Thymus (tissue), 11 donors: ENCODE data around the gene RPL28. TPM values are rescaled to one million over a fixed set of nuclear protein-coding genes. Genes with fewer than 3 reads are reported as not detected.
A peak's percentile ranks its signal among the peaks of the same experiment; 100 is the strongest.
"Not testable (repeated sequence)": the region's sequence is repeated elsewhere in the genome, so short reads cannot be mapped to it uniquely, and the experiment has no call there.

Source experiments
- DNase-seq, 9 donors: peaks; one replicate each; pipeline ENCODE4 v3.0.0-alpha.2; 2013; ENCODE audit warnings: low spot score in 9 of 9, low read depth in 6 of 9, missing footprints in 1 of 9
- H3K27ac ChIP-seq, 2 donors: one replicate each; pipeline ENCODE4 v1.5.1; 2013; ENCODE audit warnings: control low read depth in 1 of 2, low read depth in 1 of 2, low read length in 1 of 2, mild to moderate bottlenecking in 1 of 2, moderate library complexity in 1 of 2
- H3K27me3 ChIP-seq, 2 donors: one replicate each; pipeline ENCODE4 v1.5.1; 2013; ENCODE audit warnings: low read length in 1 of 2; ENCODE audit not compliant: control insufficient read depth in 2 of 2, insufficient read depth in 1 of 2
- H3K36me3 ChIP-seq, 2 donors: one replicate each; pipeline ENCODE4 v1.5.1; 2013; ENCODE audit warnings: low read length in 1 of 2, mild to moderate bottlenecking in 1 of 2, moderate library complexity in 1 of 2; ENCODE audit not compliant: control insufficient read depth in 2 of 2, insufficient read depth in 2 of 2
- H3K4me1 ChIP-seq, 2 donors: one replicate each; pipeline ENCODE4 v1.5.1; 2013; ENCODE audit warnings: low read length in 2 of 2; ENCODE audit not compliant: control insufficient read depth in 2 of 2, insufficient read depth in 2 of 2
- H3K4me3 ChIP-seq, 2 donors: one replicate each; pipeline ENCODE4 v1.5.1; 2013; ENCODE audit warnings: low read length in 2 of 2, control low read depth in 1 of 2, mild to moderate bottlenecking in 1 of 2
- H3K9me3 ChIP-seq, 2 donors: one replicate each; pipeline ENCODE4 v1.5.1; 2013; ENCODE audit warnings: low read length in 1 of 2, mild to moderate bottlenecking in 1 of 2; ENCODE audit not compliant: control insufficient read depth in 2 of 2, insufficient read depth in 1 of 2
- WGBS: extraction: QIAGEN DNeasy Blood & Tissue Kit; methylation state at CpG from one replicate; pipeline ENCODE4 v1.1.7; 2013; 5-methylcytosine and 5-hydroxymethylcytosine counted together
- polyA plus RNA-seq: library from polyadenylated mRNA; stranded (reverse); fragments of 200-250 nt; gene quantifications from one replicate; pipeline ENCODE4 v1.2.3, GENCODE V29; 2013
- total RNA-seq: library from RNA; stranded (reverse); fragments of 120-200 nt; gene quantifications from one replicate; pipeline ENCODE4 v1.2.4, GENCODE V29; 2013
- donor health status: healthy.

RPL28 gene
- total and polyA plus RNA-seq, 2 donors: 667 to 2,578 TPM

GRCh38 chr19:55443824-55444480, 58.2 kb downstream of the RPL28 start:
- H3K4me3 ChIP-seq: no peak overlapping the region
- H3K27ac ChIP-seq: no peak overlapping the region
- H3K4me1 ChIP-seq: peaks cover 8 to 22% of the 10 kb centered on the region in 2 donors
- no peaks in the 10 kb centered on the region for H3K36me3 ChIP-seq
- 38% methylated on average over 18 of the region's 18 CpGs for WGBS
- H3K27me3 ChIP-seq: peaks cover 61 to 92% of the 10 kb centered on the region in 2 donors
- peaks cover 0 to 15% of the 10 kb centered on the region in 2 donors for H3K9me3 ChIP-seq
- no peak for DNase-seq

- Histone ChIP-seq H3K9me3 (peaks cover 0 to 15% of the 10 kb centered on the region in 2 donors), H3K36me3 (no peaks in the 10 kb centered on the region), H3K4me3 (no peak overlapping the region), H3K27me3 (peaks cover 61 to 92% of the 10 kb centered on the region in 2 donors), H3K27ac (no peak overlapping the region), H3K4me1 (peaks cover 8 to 22% of the 10 kb centered on the region in 2 donors)
- WGBS: 49% methylated on average over 11 of the region's 11 CpGs
- no peak for DNase-seq
Observed at GRCh38 chr19:55444646-55445045, 58.9 kb downstream of the RPL28 start.

- 73% methylated on average over 8 of the region's 8 CpGs for WGBS
- H3K27ac ChIP-seq: no peak overlapping the region
- DNase-seq: no peak
- no peaks in the 10 kb centered on the region for H3K36me3 ChIP-seq
- peaks cover 8 to 16% of the 10 kb centered on the region in 2 donors for H3K4me1 ChIP-seq
- no peak overlapping the region for H3K4me3 ChIP-seq
- peaks cover 60 to 91% of the 10 kb centered on the region in 2 donors for H3K27me3 ChIP-seq
- H3K9me3 ChIP-seq: peaks cover 0 to 4% of the 10 kb centered on the region in 2 donors
Observed at GRCh38 chr19:55446060-55446459, 60.3 kb downstream of the RPL28 start.

- no peaks in the 10 kb centered on the region for H3K36me3 ChIP-seq
- peaks cover 17% of the 10 kb centered on the region in 2 donors for H3K4me1 ChIP-seq
- no peak for DNase-seq
- no peak overlapping the region for H3K4me3 ChIP-seq
- no peaks in the 10 kb centered on the region for H3K9me3 ChIP-seq
- no peak overlapping the region for H3K27ac ChIP-seq
- 49% methylated on average over 16 of the region's 16 CpGs for WGBS
- H3K27me3 ChIP-seq: peaks cover 60 to 92% of the 10 kb centered on the region in 2 donors
Observed at GRCh38 chr19:55447421-55448174, 61.9 kb downstream of the RPL28 start.

GRCh38 chr19:55448175-55448490, 62.4 kb downstream of the RPL28 start:
- not testable (repeated sequence) for DNase-seq, H3K27ac ChIP-seq, H3K9me3 ChIP-seq, H3K4me3 ChIP-seq, H3K36me3 ChIP-seq
- WGBS: 95% methylated on average over 5 of the region's 5 CpGs
- Histone ChIP-seq H3K4me1 (peaks cover 16 to 18% of the 10 kb centered on the region in 2 donors), H3K27me3 (peaks cover 55 to 92% of the 10 kb centered on the region in 2 donors)

- Histone ChIP-seq H3K9me3 (no peaks in the 10 kb centered on the region), H3K4me3 (no peak overlapping the region), H3K36me3 (no peaks in the 10 kb centered on the region), H3K27ac (no peak overlapping the region), H3K4me1 (peaks cover 13 to 15% of the 10 kb centered on the region in 2 donors), H3K27me3 (peaks cover 45 to 88% of the 10 kb centered on the region in 2 donors)
- WGBS: 43% methylated on average over 16 of the region's 16 CpGs
- no peak for DNase-seq
Observed at GRCh38 chr19:55449469-55449868, 63.7 kb downstream of the RPL28 start.

GRCh38 chr19:55451163-55451964, 65.6 kb downstream of the RPL28 start:
- DNase-seq: peak in 1 of 9 donors; percentile 34
- H3K27ac ChIP-seq: no peak overlapping the region
- no peaks in the 10 kb centered on the region for H3K9me3 ChIP-seq
- peaks cover 0 to 4% of the 10 kb centered on the region in 2 donors for H3K36me3 ChIP-seq
- 3% methylated on average over 80 of the region's 80 CpGs for WGBS
- peaks cover 13 to 15% of the 10 kb centered on the region in 2 donors for H3K4me1 ChIP-seq
- H3K4me3 ChIP-seq: peak overlapping the region; percentile 18 to 49
- peaks cover 32 to 71% of the 10 kb centered on the region in 2 donors for H3K27me3 ChIP-seq

- H3K4me3 ChIP-seq: peak overlapping the region; percentile 18 to 49
- H3K36me3 ChIP-seq: peaks cover 0 to 4% of the 10 kb centered on the region in 2 donors
- no peaks in the 10 kb centered on the region for H3K9me3 ChIP-seq
- H3K27me3 ChIP-seq: peaks cover 28 to 63% of the 10 kb centered on the region in 2 donors
- no peak overlapping the region for H3K27ac ChIP-seq
- peak in 4 of 9 donors; percentile 41 to 72 (median 52) for DNase-seq
- 5% methylated on average over 57 of the region's 57 CpGs for WGBS
- H3K4me1 ChIP-seq: peaks cover 13 to 15% of the 10 kb centered on the region in 2 donors
Observed at GRCh38 chr19:55451965-55452748, 66.4 kb downstream of the RPL28 start.
